HG03135 (cell line): Measurements from ENCODE around the gene PDE6B.
"Not testable (repeated sequence)": the region's sequence is repeated elsewhere in the genome, so short reads cannot be mapped to it uniquely, and the experiment has no call there.

Experiments used
- ATAC-seq: cut with Tn5 transposase; IDR thresholded peaks from one replicate; pipeline ENCODE4 v1.9.1; 2021; ENCODE audit warnings: mild to moderate bottlenecking, moderate library complexity; ENCODE audit not compliant: unreplicated experiment

Gene PDE6B

GRCh38 chr4:703336-704197 is 78.2 kb downstream of the PDE6B start:
- no peak for ATAC-seq

DNA sequence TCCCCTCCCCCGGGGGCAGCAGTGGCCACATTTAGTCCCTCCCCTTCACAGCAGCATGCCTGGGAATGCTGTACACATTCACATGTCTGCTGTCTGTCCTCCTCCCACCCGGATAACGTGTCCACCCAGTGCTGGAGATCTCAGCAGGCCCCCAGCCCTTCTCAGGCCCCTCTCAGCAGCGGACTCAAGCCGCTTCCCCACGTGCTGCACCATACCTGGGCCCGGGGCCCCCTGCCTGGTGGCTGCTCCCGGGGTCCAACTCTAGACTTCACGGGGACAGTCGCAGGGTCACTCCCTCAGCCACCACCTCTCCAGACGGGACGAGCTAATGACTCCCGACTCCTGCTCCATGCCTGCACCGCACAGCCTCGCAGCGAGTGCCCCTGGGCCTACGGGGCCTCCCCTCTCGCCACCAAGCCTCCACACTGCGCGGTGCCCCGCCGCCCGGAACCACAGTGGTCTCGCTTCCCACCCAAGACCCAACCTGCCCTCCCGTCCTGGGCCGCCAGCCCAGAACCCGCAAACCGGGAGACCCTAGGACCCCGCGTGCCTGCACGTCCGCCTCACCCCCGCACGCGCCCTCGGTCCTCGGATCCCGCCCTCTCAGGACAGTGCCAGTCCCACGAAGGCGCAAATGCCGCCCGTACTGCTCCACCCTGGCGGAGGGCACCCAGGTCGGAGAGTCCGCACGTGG is 79.0 kb downstream of the PDE6B start:
- ATAC-seq = no peak

GRCh38 chr4:704971-705277 is 79.6 kb downstream of the PDE6B start:
- ATAC-seq = no peak

- ATAC-seq = peak; percentile 89
These were observed 80.1 kb downstream of the PDE6B start, which contains the start of gene PCGF3 for GRCh38 chr4:705278-706082. TSS of gene PCGF3 (plus strand) at chr4:705832. CDS start at chr4:733681, 27,849 bp downstream.

GRCh38 chr4:706083-706633 is 80.8 kb downstream of the PDE6B start:
- not testable (repeated sequence) for ATAC-seq

DNA sequence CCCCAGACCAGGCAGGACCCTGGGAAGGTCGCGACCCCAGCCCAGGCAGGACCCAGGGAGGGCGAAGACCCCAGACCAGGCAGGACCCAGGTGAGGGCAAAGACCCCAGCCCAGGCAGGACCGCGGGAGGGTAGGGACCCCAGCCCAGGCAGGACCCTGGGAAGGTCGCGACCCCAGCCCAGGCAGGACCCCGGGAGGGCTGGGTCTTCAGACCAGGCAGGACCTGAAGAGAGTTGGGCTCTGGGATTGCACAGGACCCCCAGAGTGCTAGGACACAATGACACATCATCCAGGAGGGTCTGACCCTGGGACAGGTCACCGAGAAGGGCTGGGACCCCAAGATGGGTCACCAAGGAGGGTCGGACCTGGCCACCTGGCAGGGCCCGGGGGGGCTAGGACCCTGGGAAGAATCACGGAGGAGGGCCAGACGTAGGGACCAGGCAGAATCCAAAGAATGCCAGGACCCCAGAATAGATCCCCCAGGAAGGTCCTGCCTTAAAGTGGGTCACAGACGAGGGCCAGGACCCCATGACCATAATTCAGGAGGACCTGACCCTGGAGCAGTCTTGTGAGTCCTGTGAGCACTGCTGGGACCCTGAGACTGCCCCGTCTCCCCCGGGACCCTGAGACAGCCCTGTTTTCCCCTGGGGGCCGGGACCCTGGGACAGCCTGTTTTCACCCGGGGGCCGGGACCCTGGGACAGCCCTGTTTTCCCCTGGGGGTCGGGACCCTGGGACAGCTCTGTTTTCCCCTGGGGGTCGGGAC is 81.6 kb downstream of the PDE6B start:
- ATAC-seq = no peak

DNA sequence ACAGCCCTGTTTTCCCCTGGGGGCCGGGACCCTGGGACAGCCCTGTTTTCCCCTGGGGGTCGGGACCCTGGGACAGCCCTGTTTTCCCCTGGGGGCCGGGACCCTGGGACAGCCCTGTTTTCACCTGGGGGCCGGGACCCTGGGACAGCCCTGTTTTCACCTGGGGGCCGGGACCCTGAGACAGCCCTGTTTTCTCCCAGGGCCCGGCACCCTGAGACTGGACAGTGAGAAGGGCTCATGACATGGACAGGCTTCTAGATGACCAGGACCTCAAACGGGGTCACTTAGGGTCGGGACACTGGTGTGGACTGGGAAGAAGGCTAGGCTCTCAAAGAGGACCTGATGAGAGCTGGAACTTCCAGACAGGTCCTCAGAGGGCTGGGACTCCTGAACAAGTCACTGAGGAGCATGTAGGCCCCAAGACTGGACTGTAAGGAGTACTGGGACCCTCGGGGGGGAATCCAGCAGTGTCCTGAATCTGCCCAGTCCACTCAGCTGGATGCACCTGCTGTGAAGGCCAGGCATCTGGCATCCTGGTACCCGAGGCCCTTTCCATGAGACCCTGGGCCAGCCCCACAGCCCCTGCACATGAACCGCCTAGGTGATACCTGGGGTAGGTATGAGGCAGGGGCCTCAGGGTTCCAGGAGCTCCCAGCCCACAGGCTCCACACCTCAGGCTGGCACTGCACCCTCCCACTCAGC is 82.7 kb downstream of the PDE6B start:
- no peak for ATAC-seq

- ATAC-seq = no peak
These were observed 83.2 kb downstream of the PDE6B start for GRCh38 chr4:708631-708933.

GRCh38 chr4:709348-709747 is 84.0 kb downstream of the PDE6B start:
- ATAC-seq = no peak

DNA sequence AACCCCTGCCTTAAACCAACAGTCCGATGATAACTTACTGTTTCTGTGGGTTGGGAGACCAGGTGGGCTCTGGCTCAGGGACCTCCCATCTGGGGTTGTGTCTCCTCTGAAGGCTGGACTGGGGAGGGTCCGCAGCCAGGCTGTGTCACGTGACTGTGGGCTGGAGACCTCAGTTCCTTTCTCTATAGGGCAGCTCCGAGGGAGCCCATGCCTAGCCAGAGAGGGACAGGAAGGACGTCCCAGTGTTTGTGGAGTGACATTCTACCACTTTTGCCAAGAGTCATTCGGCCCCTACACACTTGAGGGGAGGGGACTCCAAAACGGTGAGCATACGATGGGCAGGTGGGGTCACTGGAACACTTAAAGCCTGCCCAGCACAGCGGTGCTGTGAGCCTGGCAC is 84.7 kb downstream of the PDE6B start:
- no peak for ATAC-seq

DNA sequence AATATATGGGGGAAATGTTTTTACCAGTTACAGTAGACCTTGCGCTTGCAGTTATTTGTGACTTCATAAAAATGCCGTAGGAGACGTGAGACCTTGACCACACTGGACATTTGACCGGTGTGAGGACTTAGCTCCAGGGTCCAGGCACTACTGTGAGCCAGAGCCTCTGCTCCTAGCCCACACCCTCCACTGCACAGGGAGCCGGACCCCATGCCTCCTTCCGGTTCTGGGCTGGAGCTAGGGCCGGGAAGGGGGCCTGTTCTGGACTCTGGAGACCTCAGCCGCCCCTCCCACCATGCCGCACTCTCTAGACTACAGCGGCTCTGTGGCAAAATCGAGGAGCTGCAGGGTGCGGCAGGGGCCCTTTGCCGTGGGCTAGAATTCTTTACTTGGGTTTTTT is 85.5 kb downstream of the PDE6B start:
- no peak for ATAC-seq

DNA sequence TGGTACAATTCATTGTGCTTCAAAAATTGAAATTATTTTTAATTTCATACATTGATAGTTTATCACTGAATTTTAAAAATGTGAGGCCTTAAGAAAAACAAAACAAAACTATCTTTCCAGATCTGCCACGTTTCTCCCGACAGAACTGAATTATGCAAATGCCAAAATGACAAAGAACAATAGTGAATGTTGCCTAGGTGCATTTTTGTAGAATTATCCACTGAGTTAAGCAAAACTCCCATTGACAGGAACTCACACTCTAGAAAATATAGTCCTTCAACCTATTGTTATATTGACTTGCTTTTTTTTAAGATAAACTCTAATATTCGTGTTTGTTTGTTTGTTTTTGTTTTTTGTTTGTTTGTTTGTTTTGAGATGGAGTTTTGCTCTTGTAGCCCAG is 86.7 kb downstream of the PDE6B start:
- no peak for ATAC-seq

DNA sequence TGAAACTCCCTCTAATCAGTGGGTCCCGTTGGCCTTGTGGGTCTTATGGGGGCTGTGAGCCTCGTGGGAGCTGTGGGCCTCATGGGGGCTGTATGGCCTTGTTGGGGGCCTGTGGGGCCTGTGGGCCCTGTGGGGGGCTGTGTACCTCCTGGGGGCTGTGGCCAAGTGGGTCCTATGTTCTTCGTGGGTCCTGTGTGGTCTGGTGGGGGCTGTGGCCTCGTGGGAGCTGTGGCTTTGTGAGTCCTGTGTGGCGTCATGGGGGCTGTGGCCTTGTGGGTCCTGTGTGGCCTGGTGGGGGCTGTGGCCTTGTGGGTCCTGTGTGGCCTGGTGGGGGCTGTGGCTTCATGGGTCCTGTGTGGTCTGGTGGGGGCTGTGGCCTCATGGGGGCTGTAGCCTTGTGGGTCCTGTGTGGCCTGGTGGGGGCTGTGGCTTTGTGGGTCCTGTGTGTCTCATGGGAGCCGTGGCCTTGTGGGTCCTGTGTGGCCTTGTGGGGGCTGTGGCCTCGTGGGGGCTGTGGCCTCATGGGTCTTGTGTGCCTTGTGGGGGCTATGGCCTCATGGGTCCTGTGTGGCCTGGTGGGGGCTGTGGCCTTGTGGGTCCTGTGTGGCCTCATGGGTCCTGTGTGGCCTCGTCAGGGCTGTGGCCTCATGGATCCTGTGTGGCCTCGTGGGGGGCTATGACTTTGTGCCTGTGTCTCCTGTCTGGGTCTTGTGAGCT is 87.7 kb downstream of the PDE6B start:
- no peak for ATAC-seq

GRCh38 chr4:714087-714486 is 88.7 kb downstream of the PDE6B start:
- ATAC-seq = no peak

GRCh38 chr4:717601-718320 is 92.4 kb downstream of the PDE6B start:
- ATAC-seq = no peak

GRCh38 chr4:718460-718859 is 93.1 kb downstream of the PDE6B start:
- ATAC-seq = no peak
